Measurements from ENCODE around the gene SLC6A7.

Gene SLC6A7

GRCh38 chr5:150172556-150172955 is 17.3 kb upstream of the SLC6A7 start:
- DNase-seq (ENCODE audit: low read depth in 2 of 2) = no peak

DNA sequence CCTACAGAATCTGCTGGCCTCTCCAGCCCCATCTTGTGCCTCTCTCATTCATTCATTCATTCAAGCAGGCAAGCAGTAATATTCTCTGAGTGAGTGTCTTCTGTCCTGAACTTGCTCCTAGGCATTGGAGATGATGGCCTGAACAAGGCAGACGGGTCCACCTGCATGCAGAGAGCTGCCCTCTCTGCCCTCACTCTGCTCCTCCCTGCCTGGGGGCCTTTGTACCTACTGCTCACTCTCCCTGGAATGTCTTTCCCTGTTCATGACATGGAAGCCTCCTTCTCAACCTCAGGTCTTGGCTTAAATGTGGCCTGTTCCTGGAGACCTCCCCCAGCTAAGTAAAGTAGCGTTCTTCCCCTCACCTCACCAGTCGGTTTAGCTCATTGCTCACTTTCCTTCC is 16.7 kb upstream of the SLC6A7 start:
- no peak for DNase-seq (ENCODE audit: low read depth in 2 of 2)

DNA sequence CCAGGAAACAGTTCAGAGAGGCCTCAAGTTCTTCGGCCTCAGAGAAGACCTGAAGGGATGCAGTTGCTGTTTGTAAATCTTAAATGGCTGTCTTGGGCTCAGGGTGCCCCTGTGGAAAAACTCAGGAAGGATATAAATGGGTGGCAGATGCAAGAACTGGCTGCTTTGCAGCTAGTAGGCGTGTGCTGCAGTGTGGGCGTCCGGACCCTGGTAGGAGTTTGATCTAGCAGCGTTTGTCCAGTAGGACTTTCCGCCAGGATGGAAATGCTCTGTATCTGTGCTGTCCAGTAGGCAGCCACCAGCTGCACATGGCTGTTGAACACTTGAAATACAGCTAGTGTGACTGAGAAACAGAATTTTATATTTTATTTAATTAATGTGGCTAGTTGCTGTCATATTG is 15.6 kb upstream of the SLC6A7 start:
- no peak for DNase-seq (ENCODE audit: low read depth in 2 of 2)

- no peak for DNase-seq (ENCODE audit: low read depth in 2 of 2)
Observed at GRCh38 chr5:150175076-150175475, 14.8 kb upstream of the SLC6A7 start.

- no peak for DNase-seq (ENCODE audit: low read depth in 2 of 2)
Observed at GRCh38 chr5:150175536-150175935, 14.3 kb upstream of the SLC6A7 start.

- DNase-seq (ENCODE audit: low read depth in 2 of 2) = no peak
Observed at GRCh38 chr5:150176745-150177477, 13.0 kb upstream of the SLC6A7 start.

DNA sequence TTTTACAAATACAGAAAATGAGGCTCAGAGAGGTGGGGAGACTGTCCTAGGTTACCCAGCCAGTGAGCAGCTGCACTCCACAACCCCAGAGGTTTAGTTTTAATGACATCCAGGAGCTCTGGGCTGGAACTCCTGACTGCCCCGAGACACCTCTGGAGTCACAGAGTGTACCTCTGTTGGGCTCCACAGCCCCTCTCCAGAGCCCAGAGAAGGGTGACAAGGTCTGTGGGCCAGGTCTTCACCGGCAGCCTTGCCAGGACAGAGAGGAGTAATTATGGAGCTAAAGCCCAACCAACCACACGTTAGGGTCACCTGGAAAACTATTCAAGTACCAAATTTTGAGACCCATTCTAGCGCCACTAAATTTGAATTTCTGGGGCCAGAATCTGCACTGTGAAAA is 12.1 kb upstream of the SLC6A7 start:
- DNase-seq (ENCODE audit: low read depth in 2 of 2) = no peak

DNA sequence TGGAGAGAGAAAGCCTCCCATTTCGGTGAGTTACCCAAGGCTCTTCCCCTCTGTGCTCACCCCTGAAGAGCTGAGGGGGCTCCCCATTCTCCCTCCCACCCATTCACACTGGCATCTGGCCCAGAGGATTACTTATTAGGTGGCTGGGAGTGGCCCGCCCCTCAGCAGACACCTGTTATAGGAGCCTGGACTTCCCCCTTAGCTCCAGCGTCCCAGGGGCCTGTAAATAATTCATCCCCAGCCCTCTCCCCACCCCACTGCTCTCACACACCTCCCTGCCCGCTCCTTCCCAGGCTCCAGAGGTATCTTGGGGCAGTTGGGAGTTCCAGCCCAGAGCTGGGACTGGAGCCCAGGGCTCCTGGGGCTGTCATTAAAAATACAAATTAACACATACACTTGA is 11.6 kb upstream of the SLC6A7 start:
- DNase-seq (ENCODE audit: low read depth in 2 of 2) = no peak

DNA sequence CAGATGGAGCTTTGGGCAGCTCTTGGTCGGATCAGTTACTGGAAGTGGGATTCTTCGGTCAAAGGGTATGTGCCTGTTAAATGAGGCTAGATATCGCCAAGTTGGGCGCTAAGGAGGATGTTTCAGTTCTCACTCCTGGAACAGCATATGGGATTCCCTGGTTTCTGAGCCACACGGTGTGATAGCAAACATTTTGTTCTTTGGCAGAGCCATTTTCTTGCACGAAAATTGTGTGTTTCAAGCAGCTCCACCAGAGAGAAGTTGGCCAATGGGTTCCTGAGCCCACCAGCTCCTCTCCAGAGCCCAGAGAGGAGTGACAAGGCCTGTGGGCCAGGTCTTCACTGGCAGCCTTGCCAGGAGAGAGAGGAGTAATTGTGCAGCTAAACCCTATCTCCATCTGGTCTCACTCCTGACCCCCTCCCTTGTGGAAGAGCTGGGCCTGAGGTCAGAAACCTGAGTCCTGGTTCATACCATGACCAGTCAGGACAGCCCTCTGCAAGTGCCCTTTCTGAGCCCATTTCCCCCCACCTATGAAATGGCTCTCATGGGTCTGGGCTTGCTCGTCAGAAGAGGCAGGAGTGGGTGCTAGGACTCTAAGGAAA is 10.7 kb upstream of the SLC6A7 start:
- DNase-seq (ENCODE audit: low read depth in 2 of 2) = no peak

DNA sequence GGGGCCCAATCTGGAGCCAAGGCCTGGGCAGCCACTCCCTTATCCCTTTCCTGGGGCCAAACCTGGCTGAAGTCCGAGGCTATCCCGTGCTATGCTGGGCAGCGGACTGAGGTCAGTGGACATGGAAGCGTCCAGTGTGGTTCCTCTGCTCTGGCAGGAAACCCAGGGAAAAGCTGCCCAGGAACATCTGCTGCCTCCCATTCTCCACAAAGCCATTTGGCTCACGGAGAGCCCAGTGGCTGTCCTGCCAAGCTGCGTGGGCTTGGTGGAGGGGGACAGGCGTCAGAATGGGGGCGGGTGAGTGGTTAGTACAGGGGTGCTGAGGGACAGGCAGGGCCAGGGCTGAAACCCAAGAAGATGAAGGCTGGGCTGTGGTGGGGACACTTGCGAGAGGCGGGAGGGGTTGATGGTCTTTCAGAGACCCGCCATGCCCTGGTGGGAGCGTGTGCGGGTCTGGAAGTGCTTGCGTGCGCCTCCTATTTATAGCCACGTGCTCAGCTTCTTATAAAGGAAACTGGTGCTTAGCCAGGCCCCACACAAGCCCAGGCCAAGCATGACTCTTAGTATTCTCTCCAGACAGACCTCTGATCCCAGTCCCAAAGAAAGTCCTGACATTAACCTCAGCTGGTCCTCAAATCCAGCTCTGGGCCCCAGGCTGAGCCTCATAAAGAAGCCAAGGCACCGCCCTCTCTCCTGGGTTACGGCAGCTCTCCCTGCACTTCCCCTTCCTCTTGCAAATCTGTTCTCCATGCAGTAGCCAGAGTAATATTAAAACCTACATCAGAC is 9.4 kb upstream of the SLC6A7 start:
- DNase-seq (ENCODE audit: low read depth in 2 of 2) = no peak

DNA sequence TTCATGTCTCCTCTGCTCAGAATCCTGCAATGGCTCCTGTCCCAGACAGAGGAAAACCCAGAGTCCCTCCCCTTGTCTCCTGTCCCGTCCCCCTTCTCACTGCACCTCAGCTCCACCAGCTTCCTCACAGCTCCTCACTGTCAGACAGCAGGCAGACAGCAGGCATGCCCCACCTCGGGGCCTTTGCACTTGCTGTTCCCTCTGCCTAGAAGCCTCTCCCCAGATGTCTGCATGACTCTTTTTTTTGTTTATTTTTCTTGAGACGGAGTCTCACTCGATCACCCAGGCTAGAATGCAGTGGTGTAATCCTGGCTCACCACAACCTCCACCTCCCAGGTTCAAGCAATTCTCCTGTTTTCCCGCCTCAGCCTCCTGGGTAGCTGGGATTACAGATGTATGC is 8.8 kb upstream of the SLC6A7 start:
- no peak for DNase-seq (ENCODE audit: low read depth in 2 of 2)

DNA sequence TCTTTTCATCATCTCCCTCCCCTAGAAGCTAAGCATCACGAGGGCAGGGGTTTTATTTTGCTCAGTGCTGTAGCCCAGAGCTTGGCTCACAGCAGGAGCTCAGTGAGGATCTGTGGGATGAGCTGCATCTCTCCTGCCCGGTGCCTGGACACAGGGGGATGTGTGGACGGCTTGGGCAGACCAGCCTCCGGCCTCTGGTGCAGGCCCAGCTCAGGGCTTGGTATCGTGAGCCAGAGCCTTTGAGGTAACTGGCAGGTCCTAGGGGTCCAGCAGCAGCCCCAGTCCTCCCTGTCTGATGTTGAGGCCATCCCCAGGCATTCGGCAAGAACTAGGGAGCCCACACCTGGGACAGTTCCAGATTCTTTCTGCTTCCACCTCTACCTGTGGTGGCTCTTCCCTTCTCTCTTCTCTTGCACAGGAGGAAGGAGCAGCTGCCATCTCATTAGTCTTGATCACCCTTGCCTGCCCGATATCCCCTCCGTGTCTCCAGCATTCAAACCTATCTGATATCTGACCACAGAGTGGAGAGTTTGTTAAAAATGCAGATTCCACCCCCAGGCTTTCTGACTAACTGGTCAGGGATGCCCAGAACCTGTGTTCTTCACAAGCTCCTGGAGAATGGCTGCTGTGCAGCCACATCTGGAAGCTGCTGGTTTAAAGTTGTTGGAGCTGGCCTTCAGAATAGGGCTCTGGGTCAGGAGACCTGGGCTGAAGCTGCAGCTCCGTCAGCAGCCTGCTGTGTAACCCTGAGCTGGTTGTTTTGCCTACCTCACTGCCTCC is 7.9 kb upstream of the SLC6A7 start:
- DNase-seq (ENCODE audit: low read depth in 2 of 2) = no peak

- no peak for DNase-seq (ENCODE audit: low read depth in 2 of 2)
Observed at GRCh38 chr5:150182774-150183173, 7.1 kb upstream of the SLC6A7 start.

GRCh38 chr5:150183436-150183835 is 6.4 kb upstream of the SLC6A7 start:
- DNase-seq (ENCODE audit: low read depth in 2 of 2) = no peak

- DNase-seq (ENCODE audit: low read depth in 2 of 2) = no peak
Observed at GRCh38 chr5:150184006-150184405, 5.9 kb upstream of the SLC6A7 start.

- no peak for DNase-seq (ENCODE audit: low read depth in 2 of 2)
Observed at GRCh38 chr5:150184990-150185912, 4.6 kb upstream of the SLC6A7 start.

- no peak for DNase-seq (ENCODE audit: low read depth in 2 of 2)
Observed at GRCh38 chr5:150186137-150186536, 3.7 kb upstream of the SLC6A7 start.

DNA sequence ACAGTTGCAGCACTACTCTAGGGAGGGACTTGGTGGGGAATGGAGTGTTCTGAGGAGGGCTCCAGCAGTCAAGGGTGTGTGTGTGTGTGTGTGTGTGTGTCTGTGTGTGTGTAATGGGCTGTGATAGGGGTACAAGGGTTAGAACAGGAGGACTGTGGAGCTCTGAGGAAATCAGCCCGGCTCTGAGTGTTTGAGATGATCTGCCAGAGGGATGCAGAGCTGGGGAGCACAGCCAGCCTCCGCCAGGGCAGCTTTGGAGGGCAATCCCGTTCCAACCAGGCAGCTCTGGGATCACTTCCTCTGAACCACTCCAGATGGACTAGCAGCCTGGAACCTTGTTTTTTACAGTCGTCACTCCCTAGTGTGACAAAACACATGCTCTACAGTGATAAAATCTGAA is 3.0 kb upstream of the SLC6A7 start:
- DNase-seq (ENCODE audit: low read depth in 2 of 2) = no peak

DNA sequence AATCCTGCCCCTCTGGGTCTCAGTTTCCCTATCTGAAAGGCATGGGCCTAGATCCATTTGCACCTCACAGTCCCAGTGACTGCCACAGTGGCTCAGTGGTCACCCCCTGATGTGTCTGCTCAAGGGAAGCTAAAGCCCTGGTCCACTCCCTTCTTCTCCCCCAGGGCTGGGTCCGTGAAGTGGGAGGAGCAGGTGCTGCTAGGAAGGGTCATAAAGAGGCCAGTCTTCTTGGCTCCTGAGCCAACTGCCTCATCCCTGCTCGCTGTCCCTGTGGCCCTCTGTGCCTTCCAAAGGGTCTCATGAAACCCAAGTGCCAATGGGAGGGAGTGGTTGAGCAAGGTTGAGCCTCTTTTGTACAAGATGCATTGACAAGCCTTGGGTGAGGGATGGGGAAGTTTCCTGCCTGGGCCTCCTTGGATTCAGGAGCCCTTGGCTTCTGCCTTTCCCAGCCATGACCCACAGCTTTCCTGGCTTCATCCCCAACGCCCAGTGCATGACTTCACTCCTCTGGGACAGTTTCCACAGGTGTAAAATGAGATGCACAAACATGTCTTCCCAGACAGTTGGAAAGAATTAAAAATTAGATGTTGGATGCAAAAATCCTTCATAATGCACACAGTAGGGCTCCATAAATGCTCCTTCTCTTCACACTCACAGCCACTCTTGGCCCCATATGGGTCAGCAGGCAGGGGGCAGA is 1.6 kb upstream of the SLC6A7 start:
- no peak for DNase-seq (ENCODE audit: low read depth in 2 of 2)

DNA sequence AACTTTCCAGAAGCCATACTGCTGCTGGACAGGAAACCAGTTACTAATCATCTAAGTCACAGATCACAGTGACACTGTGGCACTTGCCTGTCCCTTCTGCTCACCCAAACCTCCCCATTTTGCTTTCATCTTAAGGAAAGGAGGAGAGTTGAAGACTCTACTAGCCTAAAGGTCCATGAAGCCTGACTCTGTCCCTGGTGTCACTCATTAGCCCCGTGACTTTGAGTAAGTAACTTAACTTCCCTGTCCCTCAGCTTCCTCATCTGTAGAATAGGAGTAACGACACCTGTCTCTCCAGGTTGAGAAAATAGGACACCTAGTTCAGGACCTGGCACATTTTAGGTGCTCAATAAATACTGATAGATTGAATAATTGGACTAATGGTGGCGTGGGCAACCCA is 536 bp upstream of the SLC6A7 start:
- no peak for DNase-seq (ENCODE audit: low read depth in 2 of 2)

Data from stimulated activated CD4-positive, alpha-beta T cell treated with anti-CD3 and anti-CD28 coated beads, Interleukin-4, amount 100 ng/mL, for 48 hours (primary cell).